Ascending aorta (tissue), 2 donors: ENCODE data around the gene DNAH8. TPM values are rescaled to one million over a fixed set of nuclear protein-coding genes. Genes with fewer than 3 reads are reported as not detected.

Source experiments
- DNase-seq, 2 donors: peaks; one replicate each; pipeline ENCODE4 v3.0.0-alpha.2; 2019; ENCODE audit warnings: low spot score in 2 of 2
- H3K27ac ChIP-seq, 2 donors: fragments of 200-600 bp; sonication (generic); one replicate each; pipeline ENCODE4 v1.5.1; 2016 to 2017; ENCODE audit warnings: mild to moderate bottlenecking in 1 of 2
- H3K27me3 ChIP-seq: fragments of 200-600 bp; sonication (generic); one replicate; pipeline ENCODE4 v1.5.1; 2017
- H3K36me3 ChIP-seq, 2 donors: fragments of 200-600 bp; sonication (generic); one replicate each; pipeline ENCODE4 v1.5.1; 2016
- H3K4me1 ChIP-seq, 2 donors: fragments of 200-600 bp; sonication (generic); one replicate each; pipeline ENCODE4 v1.5.1; 2016 to 2017; ENCODE audit warnings: mild to moderate bottlenecking in 1 of 2
- H3K4me3 ChIP-seq, 2 donors: fragments of 200-600 bp; sonication (generic); one replicate each; pipeline ENCODE4 v1.5.1; 2016 to 2017; ENCODE audit warnings: mild to moderate bottlenecking in 1 of 2
- H3K9me3 ChIP-seq, 2 donors: fragments of 200-600 bp; sonication (generic); one replicate each; pipeline ENCODE4 v1.5.1; 2016
- CTCF ChIP-seq, 3 experiments: fragments of 200-600 bp in 2 of 3; fragments of 450-650 bp in 1 of 3; sonication (generic) in 2 of 3; IDR thresholded peaks; one replicate each; pipeline ENCODE4 v1.5.1; 2016 to 2019; ENCODE audit warnings: antibody characterized with exemption in 3 of 3, mild to moderate bottlenecking in 1 of 3, moderate library complexity in 1 of 3
- intact Hi-C: fragments of 100-400 bp; cut with DNase I; formaldehyde crosslinking; loops from one replicate; pipeline ENCODE4 v1.15.1; 2023
- total RNA-seq: library from RNA; depleted of rRNA; stranded (reverse); fragments of >200 nt; gene quantifications from one replicate; pipeline ENCODE4 v1.1.0, GENCODE V29; 2016

Gene DNAH8
- total RNA-seq, 1 donor from 2014 or later = not detected

- Histone ChIP-seq H3K27me3 (no peaks in the 10 kb centered on the region), H3K4me3 (no peak overlapping the region), H3K9me3 (no peaks in the 10 kb centered on the region), H3K27ac (no peak overlapping the region), H3K4me1 (peaks cover 0 to 5% of the 10 kb centered on the region in 2 donors), H3K36me3 (no peaks in the 10 kb centered on the region)
- no peak for DNase-seq
- intact Hi-C loops = no loop called here
- TF ChIP-seq CTCF (IDR thresholded peaks at IDR 0.05) = no peak
Observed at GRCh38 chr6:38716825-38717224, 1.7 kb downstream of the DNAH8 start.

- H3K9me3 ChIP-seq = no peaks in the 10 kb centered on the region
- H3K36me3 ChIP-seq = no peaks in the 10 kb centered on the region
- H3K27ac ChIP-seq = no peak overlapping the region
- H3K4me3 ChIP-seq = no peak overlapping the region
- H3K27me3 ChIP-seq = no peaks in the 10 kb centered on the region
- TF ChIP-seq CTCF (IDR thresholded peaks at IDR 0.05) = no peak
- DNase-seq = no peak
- intact Hi-C loops = no loop called here
- peaks cover 0 to 5% of the 10 kb centered on the region in 2 donors for H3K4me1 ChIP-seq
Observed at GRCh38 chr6:38719358-38719757, 4.2 kb downstream of the DNAH8 start.

- Histone ChIP-seq H3K36me3 (no peaks in the 10 kb centered on the region), H3K9me3 (no peaks in the 10 kb centered on the region), H3K4me3 (no peak overlapping the region), H3K27ac (no peak overlapping the region), H3K27me3 (no peaks in the 10 kb centered on the region), H3K4me1 (peaks cover 0 to 1% of the 10 kb centered on the region in 2 donors)
- no peak for DNase-seq
- intact Hi-C loops = no loop called here
- TF ChIP-seq CTCF (IDR thresholded peaks at IDR 0.05) = no peak
Observed at GRCh38 chr6:38720295-38720694, 5.2 kb downstream of the DNAH8 start.

DNA sequence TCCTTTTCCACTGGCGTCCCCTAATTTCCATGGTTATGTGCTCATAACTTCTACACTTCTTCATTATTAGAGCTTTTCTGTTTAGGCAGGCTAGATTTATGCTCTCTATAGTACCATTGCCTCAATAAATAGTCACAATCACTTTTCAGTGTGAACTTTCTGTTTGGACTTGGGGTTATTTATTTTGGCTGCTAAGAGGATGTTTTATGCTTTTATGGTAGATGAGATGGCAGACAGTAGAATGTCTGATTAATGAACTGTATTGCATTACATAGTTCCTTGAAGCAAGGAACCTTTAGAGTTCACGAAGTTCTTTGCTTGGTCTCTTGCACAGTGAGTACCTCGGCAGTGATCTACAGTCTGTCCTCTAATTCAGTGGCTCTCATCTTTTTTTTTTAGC is 6.9 kb downstream of the DNAH8 start:
- no peak for TF ChIP-seq CTCF (IDR thresholded peaks at IDR 0.05)

DNA sequence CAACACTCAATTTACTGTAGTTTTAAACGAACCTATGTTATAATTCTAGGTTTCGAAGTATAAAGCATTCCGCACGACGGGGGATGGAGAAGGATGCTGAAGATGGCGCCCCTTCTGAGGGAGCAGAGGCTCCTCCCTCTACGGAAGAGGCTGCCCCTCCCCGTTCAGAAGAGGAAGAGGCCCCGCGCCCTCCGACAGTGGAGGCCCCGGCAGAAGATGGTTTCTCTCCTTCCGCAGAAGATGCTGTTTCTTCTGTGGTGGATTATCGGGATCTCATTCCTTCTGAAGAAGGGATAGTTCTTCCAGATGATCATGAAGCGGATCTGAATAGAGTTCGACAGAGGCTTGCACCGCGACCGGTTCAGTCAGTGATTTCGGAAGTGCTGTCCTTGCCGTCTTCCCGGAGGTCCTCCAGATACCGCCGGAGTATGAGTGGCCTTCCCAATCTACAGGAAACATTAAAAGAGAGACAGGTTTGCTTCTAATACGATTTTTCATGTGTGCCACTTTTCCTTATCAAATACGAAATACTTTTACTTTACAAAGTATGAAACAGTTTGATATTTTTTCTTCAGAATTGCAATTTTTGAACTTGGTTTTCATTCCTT is 7.7 kb downstream of the DNAH8 start:
- TF ChIP-seq CTCF (IDR thresholded peaks at IDR 0.05) = no peak
- DNase-seq = no peak

More for the DNA sequence above, 6.9 kb downstream of the DNAH8 start:
- no peak for DNase-seq
- no peaks in the 10 kb centered on the region for H3K27me3 ChIP-seq
- no peak overlapping the region for H3K4me3 ChIP-seq
- intact Hi-C loops = no loop called here
- no peaks in the 10 kb centered on the region for H3K9me3 ChIP-seq
- H3K36me3 ChIP-seq = no peaks in the 10 kb centered on the region
- no peaks in the 10 kb centered on the region for H3K4me1 ChIP-seq
- H3K27ac ChIP-seq = no peak overlapping the region

GRCh38 chr6:38723783-38724182 is 8.7 kb downstream of the DNAH8 start:
- Histone ChIP-seq H3K36me3 (no peaks in the 10 kb centered on the region), H3K27me3 (no peaks in the 10 kb centered on the region), H3K27ac (no peak overlapping the region), H3K4me1 (no peaks in the 10 kb centered on the region), H3K9me3 (no peaks in the 10 kb centered on the region), H3K4me3 (no peak overlapping the region)
- DNase-seq = no peak
- no peak for TF ChIP-seq CTCF (IDR thresholded peaks at IDR 0.05)
- intact Hi-C loops = no loop called here

More for the DNA sequence above, 7.7 kb downstream of the DNAH8 start:
- no peaks in the 10 kb centered on the region for H3K36me3 ChIP-seq
- intact Hi-C loops = no loop called here
- no peaks in the 10 kb centered on the region for H3K27me3 ChIP-seq
- H3K4me1 ChIP-seq = no peaks in the 10 kb centered on the region
- H3K4me3 ChIP-seq = no peak overlapping the region
- no peak overlapping the region for H3K27ac ChIP-seq
- H3K9me3 ChIP-seq = no peaks in the 10 kb centered on the region
